B cell (primary cell): ENCODE measurements around the gene VIP. TPM values are rescaled to one million over a fixed set of nuclear protein-coding genes. Genes with fewer than 3 reads are reported as not detected.

Source experiments
- ATAC-seq: fragments of 200-7000 bp; cut with Tn5 transposase; one replicate; pipeline ENCODE4 v1.10.0; 2021; ENCODE audit warnings: low read depth, mild to moderate bottlenecking, moderate number of reproducible peaks, moderate library complexity
- CTCF ChIA-PET: fragments of 350-600 bp; sonication (Branson Sonifier 250); formaldehyde crosslinking; loops from one replicate; lab custom pipeline; 2021; ENCODE audit warnings: antibody characterized with exemption, inconsistent platforms; lab: Charles Lee
- POLR2A ChIA-PET: fragments of 350-600 bp; sonication (Branson Sonifier 250); formaldehyde crosslinking; loops from one replicate; lab custom pipeline; 2021; ENCODE audit warnings: antibody characterized with exemption; lab: Charles Lee
- DNase-seq: peaks from one replicate; pipeline ENCODE4 v3.0.0; 2013
- H2AFZ ChIP-seq: 2 replicates; pipeline ENCODE4 v1.6.1; 2012; ENCODE audit warnings: mild to moderate bottlenecking, low read depth, low read length; ENCODE audit not compliant: insufficient read depth, poor library complexity, severe bottlenecking
- H3K27ac ChIP-seq, 2 donors: 1 replicate in 1 of 2; 2 replicates in 1 of 2; pipeline ENCODE4 v1.5.1; 2012 to 2013; ENCODE audit warnings: low read length in 2 of 2, mild to moderate bottlenecking in 2 of 2, moderate library complexity in 1 of 2
- H3K27me3 ChIP-seq, 4 experiments: fragments of 200-600 bp in 1 of 4; sonication (generic) in 1 of 4; replicated peaks in 1 of 4; 1 replicate in 2 of 4; 2 replicates in 2 of 4; pipeline versions ENCODE4 v1.6.1 to v1.7.0; 2013 to 2016; ENCODE audit warnings: low read length in 3 of 4, mild to moderate bottlenecking in 2 of 4, mixed read lengths in 1 of 4, moderate library complexity in 1 of 4; ENCODE audit not compliant: insufficient read depth in 4 of 4, control insufficient read depth in 3 of 4; ENCODE audit errors: control extremely low read depth in 1 of 4
- H3K36me3 ChIP-seq, 2 experiments: replicated peaks in 1 of 2; 1 replicate in 1 of 2; 2 replicates in 1 of 2; pipeline versions ENCODE4 v1.6.1 to v1.7.1; 2013; ENCODE audit warnings: low read length in 1 of 2; ENCODE audit not compliant: insufficient read depth in 2 of 2, control insufficient read depth in 1 of 2; ENCODE audit errors: control extremely low read depth in 1 of 2, extremely low read depth in 1 of 2
- H3K4me1 ChIP-seq, 2 donors: fragments of 200-600 bp in 1 of 2; sonication (generic) in 1 of 2; 1 replicate in 1 of 2; 2 replicates in 1 of 2; pipeline versions ENCODE4 v1.5.1 to v1.6.1; 2013 to 2017; ENCODE audit warnings: low read length in 2 of 2; ENCODE audit not compliant: control insufficient read depth in 2 of 2, insufficient read depth in 2 of 2
- H3K4me2 ChIP-seq: replicated peaks from 2 replicates; pipeline ENCODE3; 2012; ENCODE audit warnings: mild to moderate bottlenecking, low read depth, low read length; ENCODE audit not compliant: poor library complexity, severe bottlenecking
- H3K4me3 ChIP-seq, 5 experiments: fragments of 200-600 bp in 1 of 5; sonication (generic) in 1 of 5; 1 replicate in 3 of 5; 2 replicates in 2 of 5; pipeline versions ENCODE4 v1.5.1 to v1.7.0; 2011 to 2016; ENCODE audit warnings: low read length in 4 of 5, mild to moderate bottlenecking in 4 of 5, low read depth in 2 of 5, control low read depth in 1 of 5, moderate library complexity in 1 of 5; ENCODE audit not compliant: insufficient read depth in 1 of 5; ENCODE audit errors: control extremely low read depth in 1 of 5, extremely low read depth in 1 of 5
- H3K79me2 ChIP-seq: fragments of 200-600 bp; sonication (generic); one replicate; pipeline ENCODE4 v1.6.0; 2016; ENCODE audit warnings: low read length; ENCODE audit not compliant: control insufficient read depth, insufficient read depth
- H3K9ac ChIP-seq: fragments of 200-600 bp; sonication (generic); 2 replicates; pipeline ENCODE4 v1.6.1; 2017; ENCODE audit warnings: mild to moderate bottlenecking, low read length, moderate library complexity
- H3K9me3 ChIP-seq, 3 donors: one replicate each; pipeline versions ENCODE4 v1.6.1 to v1.7.1; 2013; ENCODE audit warnings: low read length in 2 of 3; ENCODE audit not compliant: control insufficient read depth in 2 of 3, insufficient read depth in 1 of 3; ENCODE audit errors: control extremely low read depth in 1 of 3
- H4K20me1 ChIP-seq: 2 replicates; pipeline ENCODE4 v1.6.0; 2012; ENCODE audit warnings: mild to moderate bottlenecking, low read length; ENCODE audit not compliant: insufficient read depth, control insufficient read depth, poor library complexity, severe bottlenecking
- H3K27ac Mint-ChIP-seq: one replicate; pipeline ENCODE4 v1.8.0; 2021; ENCODE audit warnings: mixed read lengths
- H3K27me3 Mint-ChIP-seq: one replicate; pipeline ENCODE4 v1.8.0; 2021; ENCODE audit warnings: mixed read lengths
- H3K4me1 Mint-ChIP-seq: one replicate; pipeline ENCODE4 v1.8.0; 2021; ENCODE audit warnings: mixed read lengths
- H3K4me3 Mint-ChIP-seq: one replicate; pipeline ENCODE4 v1.8.0; 2021; ENCODE audit warnings: mixed read lengths
- H3K9me3 Mint-ChIP-seq: one replicate; pipeline ENCODE4 v1.8.0; 2022; ENCODE audit warnings: mixed read lengths; ENCODE audit not compliant: insufficient read depth
- CTCF ChIP-seq: fragments of 200-600 bp; IDR thresholded peaks from one replicate; pipeline ENCODE4 v1.8.0; 2022; ENCODE audit warnings: antibody characterized with exemption, mild to moderate bottlenecking
- EZH2 ChIP-seq: IDR thresholded peaks from 2 replicates; pipeline ENCODE4 v1.6.1; 2012; ENCODE audit warnings: borderline replicate concordance, low read depth, mild to moderate bottlenecking, moderate library complexity, low read length; ENCODE audit not compliant: insufficient read depth, poor library complexity, severe bottlenecking
- WGBS: methylation state at CpG from one replicate; pipeline ENCODE4 v1.1.5; 2013; ENCODE audit warnings: missing lambda C conversion rate; ENCODE audit not compliant: insufficient coverage; 5-methylcytosine and 5-hydroxymethylcytosine counted together
- intact Hi-C: fragments of 100-400 bp; cut with micrococcal nuclease; formaldehyde crosslinking; loops from one replicate; pipeline ENCODE4 v1.10.0; 2022
- polyA plus RNA-seq: library from polyadenylated mRNA; depleted of rRNA; stranded (reverse); fragments of >200 nt; gene quantifications from 2 replicates; pipeline ENCODE4 v1.2.3, GENCODE V29; 2012
- total RNA-seq, 2 donors: library from RNA; stranded (reverse); fragments of 120-200 nt in 1 of 2; gene quantifications; 1 replicate in 1 of 2; 2 replicates in 1 of 2; pipeline versions ENCODE4 v1.2.3 to v1.2.4, GENCODE V29; 2013 to 2022

Gene VIP
- total and polyA plus RNA-seq, 2 donors (not counting 1 experiment from before 2014, with no cell fraction given): not detected

DNA sequence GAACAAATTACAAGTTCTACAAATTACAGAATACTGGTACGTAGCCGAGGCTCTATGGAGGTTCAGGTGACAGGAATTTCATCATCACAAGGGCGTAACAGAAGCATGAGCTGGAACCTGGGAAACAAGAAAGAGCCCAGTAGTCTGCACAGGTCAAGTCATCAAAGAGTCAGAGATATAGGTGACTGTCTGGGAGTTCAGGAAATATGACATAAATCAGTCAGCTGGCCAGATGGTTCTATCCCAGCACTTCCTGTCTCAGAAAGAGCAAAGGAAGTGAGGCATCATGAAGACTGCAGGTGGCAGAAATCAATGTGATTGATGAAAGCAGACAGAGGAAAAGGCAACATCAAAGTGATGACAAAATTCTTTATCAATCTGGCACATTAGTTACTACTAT is 29.6 kb upstream of the VIP start:
- Mint-ChIP-seq H3K27me3 (no peaks in the 10 kb centered on the region), H3K4me1 (no peaks in the 10 kb centered on the region), H3K27ac (no peak overlapping the region), H3K4me3 (no peak overlapping the region), H3K9me3 (no peaks in the 10 kb centered on the region)
- H3K4me3 ChIP-seq: no peak overlapping the region
- ATAC-seq: no peak
- H3K4me2 ChIP-seq: no peak overlapping the region
- no peak overlapping the region for H3K9ac ChIP-seq
- no peak overlapping the region for H3K27ac ChIP-seq
- ChIA-PET POLR2A (no interaction called here), CTCF (no interaction called here)
- no peaks in the 10 kb centered on the region for H4K20me1 ChIP-seq
- no peaks in the 10 kb centered on the region for H3K79me2 ChIP-seq
- DNase-seq: no peak
- intact Hi-C loops: no loop called here
- H3K36me3 ChIP-seq: no peaks in the 10 kb centered on the region
- H3K4me1 ChIP-seq: no peaks in the 10 kb centered on the region
- H2AFZ ChIP-seq: no peak overlapping the region
- no peaks in the 10 kb centered on the region for H3K27me3 ChIP-seq
- TF ChIP-seq EZH2 (no peak), CTCF (no peak)
- no peaks in the 10 kb centered on the region for H3K9me3 ChIP-seq
- WGBS: 70% methylated on average over 3 of the region's 3 CpGs

DNA sequence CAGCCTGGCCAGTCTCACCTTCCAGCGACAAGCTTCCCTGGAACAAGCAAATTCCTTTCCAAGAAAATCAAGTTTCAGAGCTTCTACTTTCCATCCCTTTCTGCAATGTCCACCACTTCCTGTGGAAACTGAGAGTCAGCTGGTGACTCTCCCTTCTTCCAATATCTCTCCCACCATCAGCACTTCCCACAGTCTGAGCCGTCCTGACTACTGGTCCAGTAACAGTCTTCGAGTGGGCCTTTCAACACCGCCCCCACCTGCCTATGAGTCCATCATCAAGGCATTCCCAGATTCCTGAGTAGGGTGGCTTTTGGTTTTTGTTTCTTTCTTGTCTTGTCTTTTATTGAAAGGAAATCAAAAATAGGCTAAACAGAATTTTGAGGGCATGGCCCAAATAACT is 28.6 kb upstream of the VIP start:
- H3K27me3 ChIP-seq: no peaks in the 10 kb centered on the region
- no peak overlapping the region for H3K4me3 ChIP-seq
- H3K27ac ChIP-seq: no peak overlapping the region
- H3K27me3 Mint-ChIP-seq: no peaks in the 10 kb centered on the region
- ATAC-seq (no peak), DNase-seq (no peak)
- no peaks in the 10 kb centered on the region for H4K20me1 ChIP-seq
- no peaks in the 10 kb centered on the region for H3K9me3 ChIP-seq
- no peak overlapping the region for H2AFZ ChIP-seq
- intact Hi-C loops: no loop called here
- H3K79me2 ChIP-seq: no peaks in the 10 kb centered on the region
- no peaks in the 10 kb centered on the region for H3K36me3 ChIP-seq
- H3K9me3 Mint-ChIP-seq: no peaks in the 10 kb centered on the region
- CTCF ChIA-PET: no interaction called here
- no peaks in the 10 kb centered on the region for H3K4me1 Mint-ChIP-seq
- no peak for TF ChIP-seq EZH2
- TF ChIP-seq CTCF: no peak
- H3K9ac ChIP-seq: no peak overlapping the region
- no peak overlapping the region for H3K4me3 Mint-ChIP-seq
- no peak overlapping the region for H3K27ac Mint-ChIP-seq
- POLR2A ChIA-PET: no interaction called here
- H3K4me1 ChIP-seq: no peaks in the 10 kb centered on the region
- no peak overlapping the region for H3K4me2 ChIP-seq
- WGBS: 94% methylated on average over 2 of the region's 4 CpGs
